Measurements from ENCODE around the gene PPBP.

Gene PPBP

DNA sequence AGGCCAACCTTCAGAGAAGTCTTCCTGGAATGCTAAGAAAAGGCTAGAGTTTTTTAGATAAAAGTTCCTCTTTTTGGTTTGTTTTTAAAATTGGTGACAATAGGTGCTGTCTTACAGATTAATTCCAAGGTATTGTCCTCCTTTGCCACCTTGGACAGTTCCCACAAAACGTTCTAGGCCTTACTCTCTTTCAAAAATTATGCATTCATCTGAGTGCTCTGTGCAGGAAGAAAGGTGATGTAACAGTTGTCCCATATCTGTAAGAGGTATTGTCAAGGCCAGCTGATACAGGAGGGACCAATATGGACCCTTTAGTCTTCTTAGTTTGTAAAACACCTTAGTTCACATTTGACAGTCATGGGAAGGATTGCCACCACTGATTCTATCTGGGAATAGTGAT lies 26.3 kb upstream of the PPBP start:
- DNase-seq (no peak), ATAC-seq (replicated peaks) (no peak)
- Mint-ChIP-seq H3K4me3 (no peak overlapping the region), H3K27me3 (no peaks in the 10 kb centered on the region), H3K4me1 (ENCODE audit: low read depth in 2 of 2) (no peaks in the 10 kb centered on the region), H3K9me3 (peaks cover 3 to 6% of the 10 kb centered on the region in 2 donors), H3K27ac (no peak overlapping the region), H3K36me3 (ENCODE audit: insufficient read depth) (no peaks in the 10 kb centered on the region)

DNA sequence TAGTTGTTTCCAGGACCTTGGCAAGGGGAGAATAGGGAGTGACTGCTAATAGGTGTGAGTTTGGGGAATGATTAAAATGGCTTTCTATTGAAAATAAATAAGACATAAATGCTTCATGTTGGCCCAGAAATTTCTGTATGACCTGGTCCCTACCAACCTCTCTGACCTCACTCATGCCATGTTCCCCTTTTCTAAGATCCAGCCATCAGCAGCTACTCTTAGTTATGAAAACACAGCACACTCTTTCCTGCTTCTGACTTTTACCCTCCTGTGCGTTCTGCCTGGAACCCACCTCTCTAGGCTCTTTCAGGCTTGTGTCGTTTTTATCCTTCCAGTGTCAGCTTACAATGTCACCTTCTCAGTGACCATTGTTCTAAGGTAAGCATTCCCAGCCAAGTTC lies 25.3 kb upstream of the PPBP start:
- H3K4me3 Mint-ChIP-seq = no peak overlapping the region
- H3K27me3 Mint-ChIP-seq = no peaks in the 10 kb centered on the region
- H3K4me1 Mint-ChIP-seq (ENCODE audit: low read depth in 2 of 2) = no peaks in the 10 kb centered on the region
- no peak overlapping the region for H3K27ac Mint-ChIP-seq
- H3K36me3 Mint-ChIP-seq (ENCODE audit: insufficient read depth) = no peaks in the 10 kb centered on the region
- ATAC-seq (replicated peaks) (no peak), DNase-seq (no peak)
- peaks cover 3 to 6% of the 10 kb centered on the region in 2 donors for H3K9me3 Mint-ChIP-seq

DNA sequence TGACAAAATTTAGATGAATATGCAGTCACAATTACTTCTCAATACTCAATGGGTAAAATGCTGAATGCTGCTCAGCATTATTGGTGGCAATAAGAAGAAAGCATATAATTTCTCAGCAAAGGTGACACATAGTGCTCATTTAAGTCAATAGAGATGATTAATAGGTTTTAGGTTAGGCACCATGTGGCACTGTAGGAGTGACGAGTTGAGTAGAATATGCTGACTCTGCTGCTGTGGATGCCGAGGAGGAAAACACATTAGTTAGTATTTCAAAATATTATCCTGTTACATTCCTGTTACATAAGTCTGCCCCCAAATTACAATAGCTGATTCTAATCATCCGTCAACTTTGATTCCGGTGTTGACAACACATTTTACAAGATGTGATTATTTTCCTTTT lies 24.1 kb upstream of the PPBP start:
- H3K4me1 Mint-ChIP-seq (ENCODE audit: low read depth in 2 of 2) = no peaks in the 10 kb centered on the region
- H3K9me3 Mint-ChIP-seq = peaks cover 3 to 6% of the 10 kb centered on the region in 2 donors
- H3K27me3 Mint-ChIP-seq = no peaks in the 10 kb centered on the region
- DNase-seq = no peak
- no peaks in the 10 kb centered on the region for H3K36me3 Mint-ChIP-seq (ENCODE audit: insufficient read depth)
- ATAC-seq (replicated peaks) = no peak
- H3K27ac Mint-ChIP-seq = no peak overlapping the region
- H3K4me3 Mint-ChIP-seq = no peak overlapping the region

DNA sequence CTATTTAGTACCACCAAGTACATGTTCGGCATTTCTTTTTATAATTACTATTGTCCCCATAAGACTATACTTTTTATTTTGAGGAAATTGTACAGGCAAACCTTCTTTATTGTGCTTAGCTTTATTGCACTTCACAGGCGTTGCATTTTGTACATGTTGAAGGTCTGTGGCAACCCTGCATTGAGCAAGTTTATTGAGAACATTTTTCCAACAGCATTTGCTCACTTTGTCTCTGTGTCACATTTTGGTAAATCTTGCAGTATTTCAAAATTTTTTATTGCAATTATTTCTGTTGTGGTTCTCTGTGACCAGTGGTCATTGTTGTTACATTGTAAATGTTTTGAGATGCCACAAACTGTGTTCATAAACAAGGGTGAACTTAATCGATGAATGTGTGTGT lies 21.3 kb upstream of the PPBP start:
- H3K27me3 Mint-ChIP-seq = no peaks in the 10 kb centered on the region
- H3K9me3 Mint-ChIP-seq = no peaks in the 10 kb centered on the region
- H3K4me1 Mint-ChIP-seq (ENCODE audit: low read depth in 2 of 2) = no peaks in the 10 kb centered on the region
- no peaks in the 10 kb centered on the region for H3K36me3 Mint-ChIP-seq (ENCODE audit: insufficient read depth)
- no peak for ATAC-seq (replicated peaks)
- H3K4me3 Mint-ChIP-seq = no peak overlapping the region
- H3K27ac Mint-ChIP-seq = no peak overlapping the region
- no peak for DNase-seq

- Mint-ChIP-seq H3K4me3 (no peak overlapping the region), H3K9me3 (no peaks in the 10 kb centered on the region), H3K27me3 (no peaks in the 10 kb centered on the region), H3K27ac (no peak overlapping the region), H3K4me1 (ENCODE audit: low read depth in 2 of 2) (no peaks in the 10 kb centered on the region), H3K36me3 (ENCODE audit: insufficient read depth) (no peaks in the 10 kb centered on the region)
- no peak for ATAC-seq (replicated peaks)
- DNase-seq = no peak
Observed at GRCh38 chr4:74006009-74006476, 18.1 kb upstream of the PPBP start.

DNA sequence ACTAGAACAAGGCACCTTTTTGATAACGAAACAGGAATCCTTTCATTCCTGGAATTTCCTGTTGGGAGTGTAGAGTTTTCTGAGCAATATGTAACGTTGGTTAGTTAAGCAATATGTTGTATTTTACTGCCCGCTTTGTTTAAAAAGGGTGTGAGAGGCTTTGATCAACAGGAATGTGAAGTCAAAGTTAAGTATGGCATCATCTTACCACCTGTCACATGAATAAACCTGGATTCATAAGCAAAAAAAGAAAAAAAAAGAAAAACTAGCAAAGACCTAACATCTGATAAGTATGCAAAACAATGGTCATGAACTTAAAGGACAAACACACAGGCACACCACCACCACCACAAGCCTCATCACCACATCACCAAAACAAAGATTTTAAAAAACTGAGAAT lies 17.5 kb upstream of the PPBP start:
- Mint-ChIP-seq H3K27me3 (no peaks in the 10 kb centered on the region), H3K4me1 (ENCODE audit: low read depth in 2 of 2) (no peaks in the 10 kb centered on the region), H3K4me3 (no peak overlapping the region), H3K9me3 (no peaks in the 10 kb centered on the region), H3K27ac (no peak overlapping the region), H3K36me3 (ENCODE audit: insufficient read depth) (no peaks in the 10 kb centered on the region)
- ATAC-seq (replicated peaks) (no peak), DNase-seq (no peak)

DNA sequence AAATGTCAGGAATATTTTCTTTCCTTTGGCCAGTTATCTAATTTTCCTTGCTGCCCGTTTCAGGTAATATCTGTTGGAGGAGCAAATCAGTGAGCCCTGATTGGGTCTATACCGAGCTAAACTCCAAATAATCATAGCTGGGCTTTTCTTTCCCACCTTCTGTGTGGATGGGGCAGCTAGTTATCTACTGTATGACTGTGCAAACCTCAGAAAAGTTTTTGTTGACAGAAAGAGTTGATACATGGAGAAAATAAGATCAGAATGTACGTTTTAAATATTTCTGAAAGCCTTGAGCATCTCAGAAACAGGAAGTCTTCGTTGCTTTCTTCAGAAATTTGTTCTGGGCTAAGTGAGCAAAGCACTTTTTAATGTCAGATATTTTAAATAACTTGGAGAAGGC lies 16.7 kb upstream of the PPBP start:
- Mint-ChIP-seq H3K36me3 (ENCODE audit: insufficient read depth) (no peaks in the 10 kb centered on the region), H3K9me3 (peaks cover 0 to 2% of the 10 kb centered on the region in 2 donors), H3K27ac (no peak overlapping the region), H3K4me3 (no peak overlapping the region), H3K27me3 (no peaks in the 10 kb centered on the region), H3K4me1 (ENCODE audit: low read depth in 2 of 2) (no peaks in the 10 kb centered on the region)
- DNase-seq (no peak), ATAC-seq (replicated peaks) (no peak)

- no peaks in the 10 kb centered on the region for H3K4me1 Mint-ChIP-seq (ENCODE audit: low read depth in 2 of 2)
- H3K27me3 Mint-ChIP-seq = peaks cover 0 to 11% of the 10 kb centered on the region in 2 donors
- H3K36me3 Mint-ChIP-seq (ENCODE audit: insufficient read depth) = no peaks in the 10 kb centered on the region
- H3K9me3 Mint-ChIP-seq = peaks cover 0 to 2% of the 10 kb centered on the region in 2 donors
- no peak overlapping the region for H3K4me3 Mint-ChIP-seq
- H3K27ac Mint-ChIP-seq = no peak overlapping the region
- DNase-seq = no peak
- no peak for ATAC-seq (replicated peaks)
Observed at GRCh38 chr4:74000301-74000700, 12.3 kb upstream of the PPBP start.

GRCh38 chr4:73998040-73999011 lies 10.3 kb upstream of the PPBP start, which contains the start of gene CXCL5:
Gene CXCL5, minus strand, starts transcription at chr4:73998677. Its CDS starts 96 bp downstream, at chr4:73998581.
- Mint-ChIP-seq H3K4me3 (no peak within 1 kb of the TSS), H3K27me3 (peaks cover 0 to 11% of the 10 kb centered on the region in 2 donors), H3K4me1 (ENCODE audit: low read depth in 2 of 2) (no peaks in the 10 kb centered on the region), H3K27ac (no peak within 1 kb of the TSS), H3K36me3 (ENCODE audit: insufficient read depth) (no peaks in the 10 kb centered on the region), H3K9me3 (peaks cover 0 to 2% of the 10 kb centered on the region in 2 donors)
- DNase-seq (no peak), ATAC-seq (replicated peaks) (no peak)

- DNase-seq (no peak), ATAC-seq (replicated peaks) (no peak)
- no peaks in the 10 kb centered on the region for H3K9me3 Mint-ChIP-seq
- no peak overlapping the region for H3K27ac Mint-ChIP-seq
- H3K27me3 Mint-ChIP-seq = no peaks in the 10 kb centered on the region
- peaks cover 4% of the 10 kb centered on the region for H3K36me3 Mint-ChIP-seq (ENCODE audit: insufficient read depth)
- H3K4me3 Mint-ChIP-seq = no peak overlapping the region
- H3K4me1 Mint-ChIP-seq (ENCODE audit: low read depth in 2 of 2) = no peaks in the 10 kb centered on the region
Observed at GRCh38 chr4:73992050-73992449, 4.1 kb upstream of the PPBP start.

DNA sequence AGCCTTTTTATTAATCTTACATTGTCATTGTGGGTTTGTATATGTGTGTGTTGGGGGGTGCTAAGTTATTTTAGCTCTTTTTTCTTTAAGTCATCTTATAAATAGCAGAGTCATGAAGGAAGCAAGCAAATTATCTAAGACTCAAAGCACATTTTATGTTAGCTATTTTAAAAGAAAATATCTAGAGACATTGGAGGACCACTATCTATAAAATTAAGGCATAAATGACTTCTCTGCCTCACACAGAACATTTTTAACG lies 3.7 kb upstream of the PPBP start:
- ATAC-seq (replicated peaks) (no peak), DNase-seq (no peak)
- Mint-ChIP-seq H3K36me3 (ENCODE audit: insufficient read depth) (peaks cover 4% of the 10 kb centered on the region), H3K4me3 (no peak overlapping the region), H3K27ac (no peak overlapping the region), H3K27me3 (no peaks in the 10 kb centered on the region), H3K9me3 (no peaks in the 10 kb centered on the region), H3K4me1 (ENCODE audit: low read depth in 2 of 2) (no peaks in the 10 kb centered on the region)

DNA sequence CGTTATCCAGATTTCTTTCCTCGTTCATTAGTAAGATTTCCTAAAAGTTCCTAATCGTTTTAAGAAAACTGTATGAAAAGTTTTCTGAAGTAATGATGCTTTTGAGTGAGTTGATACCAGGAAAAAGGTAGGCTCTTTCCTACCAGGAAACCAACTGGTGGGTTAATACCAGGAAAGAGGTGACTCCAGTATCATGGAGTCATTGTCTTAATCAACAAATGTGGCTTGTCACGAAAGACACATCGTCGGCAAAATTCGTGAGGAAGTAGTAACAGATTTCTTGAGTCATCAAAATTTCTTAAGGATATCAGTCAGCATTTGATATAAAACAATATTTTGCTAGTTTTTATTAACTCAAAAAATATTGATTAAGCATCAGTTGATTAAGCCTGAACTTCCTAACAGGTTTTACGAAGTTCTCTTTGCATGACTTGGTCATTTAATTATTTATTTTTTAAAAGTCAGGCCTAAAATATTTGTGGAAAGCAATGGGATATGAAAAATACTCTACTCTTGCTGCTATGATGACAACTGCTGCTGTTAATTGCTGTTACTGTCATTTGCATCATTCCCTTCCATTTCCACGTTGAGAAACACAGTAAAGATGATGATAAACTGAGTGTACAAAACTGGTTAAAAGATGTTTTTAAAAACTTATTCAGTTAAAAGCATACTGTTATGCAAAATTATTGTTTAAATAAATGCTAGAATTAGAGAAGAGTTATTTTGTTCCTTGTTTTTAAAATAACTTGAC lies 3.2 kb upstream of the PPBP start:
- H3K36me3 Mint-ChIP-seq (ENCODE audit: insufficient read depth) = peaks cover 4% of the 10 kb centered on the region
- no peak for DNase-seq
- no peak for ATAC-seq (replicated peaks)
- H3K27ac Mint-ChIP-seq = no peak overlapping the region
- no peaks in the 10 kb centered on the region for H3K4me1 Mint-ChIP-seq (ENCODE audit: low read depth in 2 of 2)
- no peaks in the 10 kb centered on the region for H3K27me3 Mint-ChIP-seq
- no peaks in the 10 kb centered on the region for H3K9me3 Mint-ChIP-seq
- H3K4me3 Mint-ChIP-seq = no peak overlapping the region

GRCh38 chr4:73989928-73990327 lies 1.9 kb upstream of the PPBP start:
- ATAC-seq (replicated peaks) (no peak), DNase-seq (no peak)
- Mint-ChIP-seq H3K9me3 (no peaks in the 10 kb centered on the region), H3K36me3 (ENCODE audit: insufficient read depth) (peaks cover 4% of the 10 kb centered on the region), H3K4me1 (ENCODE audit: low read depth in 2 of 2) (no peaks in the 10 kb centered on the region), H3K27ac (no peak overlapping the region), H3K4me3 (no peak overlapping the region), H3K27me3 (no peaks in the 10 kb centered on the region)

DNA sequence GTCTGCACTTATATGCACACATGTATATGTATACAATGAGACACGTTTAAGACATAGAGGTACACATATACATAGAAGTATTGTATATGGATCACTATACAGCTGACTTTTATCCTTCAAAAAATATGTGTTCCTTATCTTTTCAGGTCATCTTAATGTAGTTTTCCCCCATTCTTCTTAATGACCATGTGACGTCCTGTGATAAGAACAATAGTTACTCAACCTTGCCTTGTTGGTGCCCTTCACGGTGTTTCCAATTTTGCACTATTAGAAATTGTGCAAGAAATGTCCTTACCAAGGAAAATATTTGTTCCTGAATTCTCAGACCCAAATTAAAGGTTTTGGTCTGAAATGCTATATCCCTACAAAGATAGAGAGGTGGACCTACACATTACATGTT lies 1.0 kb upstream of the PPBP start:
- H3K4me1 Mint-ChIP-seq (ENCODE audit: low read depth in 2 of 2) = no peaks in the 10 kb centered on the region
- ATAC-seq (replicated peaks) (no peak), DNase-seq (no peak)
- no peak overlapping the region for H3K4me3 Mint-ChIP-seq
- H3K27me3 Mint-ChIP-seq = no peaks in the 10 kb centered on the region
- no peaks in the 10 kb centered on the region for H3K9me3 Mint-ChIP-seq
- H3K27ac Mint-ChIP-seq = no peak overlapping the region
- peaks cover 4% of the 10 kb centered on the region for H3K36me3 Mint-ChIP-seq (ENCODE audit: insufficient read depth)
